Liver (tissue), 9 donors: ENCODE data around the gene TFF1. TPM values are rescaled to one million over a fixed set of nuclear protein-coding genes. Genes with fewer than 3 reads are reported as not detected.

Source experiments
- DNase-seq: peaks from one replicate; pipeline ENCODE4 v3.0.0-alpha.2; 2017; ENCODE audit warnings: low spot score
- H3K27ac ChIP-seq, 2 donors: one replicate each; pipeline ENCODE4 v1.7.0; 2013; ENCODE audit warnings: inconsistent platforms in 2 of 2, low read length in 2 of 2, control low read depth in 1 of 2, low read depth in 1 of 2, mild to moderate bottlenecking in 1 of 2
- H3K27me3 ChIP-seq, 4 donors: one replicate each; pipeline versions ENCODE4 v1.6.1 to v1.7.0; 2013; ENCODE audit warnings: low read length in 3 of 4, inconsistent platforms in 1 of 4, mild to moderate bottlenecking in 1 of 4, moderate library complexity in 1 of 4; ENCODE audit not compliant: control insufficient read depth in 4 of 4, insufficient read depth in 4 of 4
- H3K36me3 ChIP-seq, 4 donors: one replicate each; pipeline versions ENCODE4 v1.6.1 to v1.7.0; 2013; ENCODE audit warnings: low read length in 3 of 4, mild to moderate bottlenecking in 3 of 4, low read depth in 1 of 4, moderate library complexity in 1 of 4; ENCODE audit not compliant: control insufficient read depth in 4 of 4, insufficient read depth in 3 of 4
- H3K4me1 ChIP-seq, 4 donors: one replicate each; pipeline versions ENCODE4 v1.6.1 to v1.7.0; 2013; ENCODE audit warnings: low read length in 3 of 4, mild to moderate bottlenecking in 3 of 4, moderate library complexity in 1 of 4; ENCODE audit not compliant: control insufficient read depth in 4 of 4, insufficient read depth in 4 of 4
- H3K4me3 ChIP-seq, 3 donors: one replicate each; pipeline versions ENCODE4 v1.6.1 to v1.7.0; 2013; ENCODE audit warnings: low read length in 3 of 3, control low read depth in 1 of 3, low read depth in 1 of 3, mild to moderate bottlenecking in 1 of 3
- H3K9ac ChIP-seq, 2 donors: one replicate each; pipeline ENCODE4 v1.7.0; 2013; ENCODE audit warnings: low read length in 2 of 2, mild to moderate bottlenecking in 2 of 2, moderate library complexity in 2 of 2, control low read depth in 1 of 2, low read depth in 1 of 2
- H3K9me3 ChIP-seq, 4 donors: one replicate each; pipeline versions ENCODE4 v1.6.1 to v1.7.0; 2013; ENCODE audit warnings: low read length in 3 of 4; ENCODE audit not compliant: control insufficient read depth in 4 of 4
- ATF3 ChIP-seq: IDR thresholded peaks from 2 replicates; pipeline ENCODE4 v1.6.1; 2016; ENCODE audit warnings: antibody characterized with exemption
- CTCF ChIP-seq: fragments of 150-350 bp; IDR thresholded peaks from 2 replicates; pipeline ENCODE4 v1.5.1; 2017; ENCODE audit warnings: improper control_type of control experiment, low read depth, low read length; ENCODE audit not compliant: missing input control
- EGR1 ChIP-seq, 2 donors: IDR thresholded peaks; 2 replicates each; pipeline ENCODE4 v1.6.1; 2016 to 2018; ENCODE audit warnings: antibody characterized with exemption in 2 of 2, low read depth in 2 of 2
- FOXA1 ChIP-seq: IDR thresholded peaks from 2 replicates; pipeline ENCODE4 v1.6.1; 2016; ENCODE audit warnings: antibody characterized with exemption
- FOXA2 ChIP-seq: IDR thresholded peaks from 2 replicates; pipeline ENCODE4 v1.6.1; 2016; ENCODE audit warnings: antibody characterized with exemption
- GABPA ChIP-seq, 2 donors: IDR thresholded peaks in 1 of 2; conservative IDR thresholded peaks in 1 of 2; 2 replicates each; pipeline ENCODE4 v1.6.1; 2016; ENCODE audit warnings: antibody characterized with exemption in 2 of 2, mild to moderate bottlenecking in 1 of 2, moderate library complexity in 1 of 2
- HNF4A ChIP-seq, 2 donors: conservative IDR thresholded peaks; 2 replicates each; pipeline ENCODE4 v1.6.1; 2016; ENCODE audit warnings: antibody characterized with exemption in 2 of 2, mild to moderate bottlenecking in 2 of 2
- HNF4G ChIP-seq: IDR thresholded peaks from 2 replicates; pipeline ENCODE4 v1.6.1; 2016; ENCODE audit warnings: antibody characterized with exemption
- JUND ChIP-seq, 2 donors: IDR thresholded peaks; 2 replicates each; pipeline ENCODE4 v1.6.1; 2016; ENCODE audit warnings: antibody characterized with exemption in 2 of 2
- MAX ChIP-seq: IDR thresholded peaks from 2 replicates; pipeline ENCODE4 v1.6.1; 2016; ENCODE audit warnings: antibody characterized with exemption
- NR2F2 ChIP-seq: IDR thresholded peaks from 2 replicates; pipeline ENCODE4 v1.6.1; 2016; ENCODE audit warnings: antibody characterized with exemption
- RAD21 ChIP-seq, 2 donors: IDR thresholded peaks; 2 replicates each; pipeline ENCODE4 v1.6.1; 2016; ENCODE audit warnings: antibody characterized with exemption in 2 of 2, mild to moderate bottlenecking in 2 of 2
- REST ChIP-seq: IDR thresholded peaks from 2 replicates; pipeline ENCODE4 v1.6.1; 2016; ENCODE audit warnings: antibody characterized with exemption, mild to moderate bottlenecking
- RXRA ChIP-seq, 2 donors: IDR thresholded peaks; 2 replicates each; pipeline ENCODE4 v1.6.1; 2017 to 2018; ENCODE audit warnings: antibody characterized with exemption in 2 of 2, mild to moderate bottlenecking in 1 of 2
- SP1 ChIP-seq: IDR thresholded peaks from 2 replicates; pipeline ENCODE4 v1.6.1; 2018; ENCODE audit warnings: antibody characterized with exemption, mild to moderate bottlenecking
- TAF1 ChIP-seq: conservative IDR thresholded peaks from 2 replicates; pipeline ENCODE4 v1.6.1; 2016; ENCODE audit warnings: antibody characterized with exemption, mild to moderate bottlenecking
- YY1 ChIP-seq: IDR thresholded peaks from 2 replicates; pipeline ENCODE4 v1.6.1; 2016; ENCODE audit warnings: antibody characterized with exemption, mild to moderate bottlenecking
- WGBS: extraction: QIAGEN DNeasy Blood & Tissue Kit; methylation state at CpG from one replicate; pipeline ENCODE4 v1.1.7; 2013; 5-methylcytosine and 5-hydroxymethylcytosine counted together
- polyA plus RNA-seq, 2 donors: library from polyadenylated mRNA; stranded (reverse) in 1 of 2; unstranded in 1 of 2; fragments of 200-250 nt in 1 of 2; fragments of >200 nt in 1 of 2; fragmentation: Nextera tagmentation in 1 of 2; extraction: Ambion mirVana in 1 of 2; gene quantifications; one replicate each; pipeline versions ENCODE4 v1.2.1 to v1.2.3, GENCODE V29; 2013 to 2015
- total RNA-seq, 2 donors: library from RNA; depleted of rRNA; stranded (reverse); fragments of >200 nt; gene quantifications; one replicate each; pipeline ENCODE4 v1.2.3, GENCODE V29; 2014
- TF ChIP-seq, protein P1 (sequence below): IDR thresholded peaks from 2 replicates; pipeline ENCODE4 v1.6.1; 2016; ENCODE audit warnings: antibody characterized with exemption
- donor health status: healthy.
- donor health status: healthy.
- donor health status: healthy.
- donor health status: healthy.
- donor health status: healthy.

The TFF1 gene
- total and polyA plus RNA-seq, 4 donors: not detected

- Histone ChIP-seq H3K9me3 (no peaks in the 10 kb centered on the region), H3K27me3 (peaks cover 0 to 3% (median 1%) of the 10 kb centered on the region in 4 donors), H3K36me3 (no peaks in the 10 kb centered on the region), H3K9ac (no peak overlapping the region), H3K4me3 (no peak overlapping the region), H3K4me1 (no peaks in the 10 kb centered on the region), H3K27ac (no peak overlapping the region)
- TF ChIP-seq GABPA (IDR thresholded peaks at IDR 0.05 in 1 of 2, conservative IDR thresholded peaks at IDR 0.05 in 1 of 2) (no peak), ATF3 (no peak), HNF4G (no peak), FOXA1 (no peak), RXRA (IDR thresholded peaks at IDR 0.05) (no peak), MAX (no peak), TAF1 (no peak), NR2F2 (no peak), HNF4A (conservative IDR thresholded peaks at IDR 0.05) (no peak)
- DNase-seq: no peak
- WGBS: 89% methylated on average over 8 of the region's 8 CpGs
These were observed 47.7 kb upstream of the TFF1 start for GRCh38 chr21:42414066-42414465.

GRCh38 chr21:42413500-42413899, 47.2 kb upstream of the TFF1 start:
- Histone ChIP-seq H3K36me3 (no peaks in the 10 kb centered on the region), H3K4me1 (no peaks in the 10 kb centered on the region), H3K9ac (no peak overlapping the region), H3K4me3 (no peak overlapping the region), H3K27ac (no peak overlapping the region), H3K27me3 (peaks cover 0 to 3% (median 0%) of the 10 kb centered on the region in 4 donors), H3K9me3 (no peaks in the 10 kb centered on the region)
- no peak for TF ChIP-seq REST
- no peak for TF ChIP-seq SP1
- TF ChIP-seq, protein P1, sequence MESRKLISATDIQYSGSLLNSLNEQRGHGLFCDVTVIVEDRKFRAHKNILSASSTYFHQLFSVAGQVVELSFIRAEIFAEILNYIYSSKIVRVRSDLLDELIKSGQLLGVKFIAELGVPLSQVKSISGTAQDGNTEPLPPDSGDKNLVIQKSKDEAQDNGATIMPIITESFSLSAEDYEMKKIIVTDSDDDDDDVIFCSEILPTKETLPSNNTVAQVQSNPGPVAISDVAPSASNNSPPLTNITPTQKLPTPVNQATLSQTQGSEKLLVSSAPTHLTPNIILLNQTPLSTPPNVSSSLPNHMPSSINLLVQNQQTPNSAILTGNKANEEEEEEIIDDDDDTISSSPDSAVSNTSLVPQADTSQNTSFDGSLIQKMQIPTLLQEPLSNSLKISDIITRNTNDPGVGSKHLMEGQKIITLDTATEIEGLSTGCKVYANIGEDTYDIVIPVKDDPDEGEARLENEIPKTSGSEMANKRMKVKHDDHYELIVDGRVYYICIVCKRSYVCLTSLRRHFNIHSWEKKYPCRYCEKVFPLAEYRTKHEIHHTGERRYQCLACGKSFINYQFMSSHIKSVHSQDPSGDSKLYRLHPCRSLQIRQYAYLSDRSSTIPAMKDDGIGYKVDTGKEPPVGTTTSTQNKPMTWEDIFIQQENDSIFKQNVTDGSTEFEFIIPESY: no peak
- TF ChIP-seq CTCF: no peak
- no peak for TF ChIP-seq HNF4G
- no peak for TF ChIP-seq NR2F2
- TF ChIP-seq HNF4A (conservative IDR thresholded peaks at IDR 0.05): no peak
- TF ChIP-seq RAD21 (IDR thresholded peaks at IDR 0.05): no peak
- no peak for TF ChIP-seq MAX
- no peak for TF ChIP-seq GABPA (IDR thresholded peaks at IDR 0.05 in 1 of 2, conservative IDR thresholded peaks at IDR 0.05 in 1 of 2)
- TF ChIP-seq RXRA (IDR thresholded peaks at IDR 0.05): no peak
- TF ChIP-seq TAF1: no peak
- TF ChIP-seq EGR1 (IDR thresholded peaks at IDR 0.05; ENCODE audit: low read depth in 2 of 2): no peak
- no peak for TF ChIP-seq FOXA2
- TF ChIP-seq ATF3: no peak
- TF ChIP-seq YY1: no peak
- TF ChIP-seq FOXA1: no peak
- TF ChIP-seq JUND (IDR thresholded peaks at IDR 0.05): no peak
- DNase-seq: no peak
- 90% methylated on average over 4 of the region's 4 CpGs for WGBS
